Fibroblast of mammary gland (primary cell): Measurements from ENCODE around the gene ADGRD1.

Experiments used
- DNase-seq: peaks from one replicate; pipeline ENCODE4 v3.0.0-alpha.2; 2010; ENCODE audit warnings: low read depth
- H3K4me3 ChIP-seq: 2 replicates; pipeline ENCODE4 v1.5.1; 2011; ENCODE audit warnings: low read depth, mild to moderate bottlenecking, low read length, moderate library complexity; ENCODE audit not compliant: control insufficient read depth
- CTCF ChIP-seq: conservative IDR thresholded peaks from 2 replicates; pipeline ENCODE4 v1.5.1; 2011; ENCODE audit warnings: low read depth, low read length, inconsistent platforms; ENCODE audit not compliant: control insufficient read depth, insufficient read depth

The ADGRD1 gene

DNA sequence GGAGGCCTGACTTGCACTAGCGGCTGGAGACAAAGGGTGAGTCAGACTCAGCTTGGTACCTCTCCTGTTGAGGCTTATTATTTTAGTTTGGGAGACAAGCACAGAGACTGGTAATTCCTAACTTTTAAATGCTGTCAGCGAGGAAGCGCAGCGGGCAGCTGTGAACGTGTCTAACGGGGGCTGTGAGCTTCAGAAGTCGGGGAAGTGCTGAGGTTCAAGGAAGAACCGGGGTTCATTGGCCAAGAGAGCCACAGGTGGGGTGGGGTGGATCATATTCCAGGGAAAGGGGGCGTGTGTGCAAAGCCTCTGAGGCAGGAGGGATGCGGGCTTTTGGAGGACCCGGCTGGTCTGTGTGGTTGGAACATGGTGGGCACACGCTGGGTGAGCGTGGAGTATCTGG is 36.1 kb upstream of the ADGRD1 start:
- no peak overlapping the region for H3K4me3 ChIP-seq
- no peak for DNase-seq
- no peak for TF ChIP-seq CTCF

- no peak for DNase-seq
- no peak overlapping the region for H3K4me3 ChIP-seq
- no peak for TF ChIP-seq CTCF
Measured at GRCh38 chr12:130919086-130919485, 34.6 kb upstream of the ADGRD1 start.

- no peak for TF ChIP-seq CTCF
- peak; percentile 6 for DNase-seq
Measured at GRCh38 chr12:130920119-130920703, 33.5 kb upstream of the ADGRD1 start.

GRCh38 chr12:130920723-130921381 is 32.9 kb upstream of the ADGRD1 start:
- no peak overlapping the region for H3K4me3 ChIP-seq
- TF ChIP-seq CTCF = no peak
- DNase-seq = peak; percentile 83

More at GRCh38 chr12:130920119-130920703, 33.5 kb upstream of the ADGRD1 start:
- H3K4me3 ChIP-seq = no peak overlapping the region

DNA sequence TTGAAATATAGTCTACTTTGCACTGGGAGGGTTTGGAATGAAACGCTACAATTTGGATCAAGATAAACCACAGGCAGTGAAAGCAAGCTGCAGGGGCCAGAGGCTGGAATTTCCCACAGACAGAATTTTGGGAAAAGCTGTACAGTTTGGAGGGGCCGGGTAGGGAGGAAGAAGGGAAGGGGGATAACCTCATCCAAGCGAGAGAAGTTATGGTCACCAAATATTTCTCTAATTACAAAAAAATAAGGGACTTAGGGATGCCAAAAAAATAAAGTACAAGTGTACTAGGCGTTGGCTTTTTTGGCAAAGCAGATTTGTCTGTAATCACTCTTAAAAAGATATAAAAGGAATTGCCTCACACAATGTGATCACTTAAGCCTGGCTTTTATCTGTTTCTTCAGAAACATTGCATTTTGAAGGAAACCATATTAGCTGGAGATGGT is 31.2 kb upstream of the ADGRD1 start:
- no peak for DNase-seq
- TF ChIP-seq CTCF = no peak
- H3K4me3 ChIP-seq = no peak overlapping the region

DNA sequence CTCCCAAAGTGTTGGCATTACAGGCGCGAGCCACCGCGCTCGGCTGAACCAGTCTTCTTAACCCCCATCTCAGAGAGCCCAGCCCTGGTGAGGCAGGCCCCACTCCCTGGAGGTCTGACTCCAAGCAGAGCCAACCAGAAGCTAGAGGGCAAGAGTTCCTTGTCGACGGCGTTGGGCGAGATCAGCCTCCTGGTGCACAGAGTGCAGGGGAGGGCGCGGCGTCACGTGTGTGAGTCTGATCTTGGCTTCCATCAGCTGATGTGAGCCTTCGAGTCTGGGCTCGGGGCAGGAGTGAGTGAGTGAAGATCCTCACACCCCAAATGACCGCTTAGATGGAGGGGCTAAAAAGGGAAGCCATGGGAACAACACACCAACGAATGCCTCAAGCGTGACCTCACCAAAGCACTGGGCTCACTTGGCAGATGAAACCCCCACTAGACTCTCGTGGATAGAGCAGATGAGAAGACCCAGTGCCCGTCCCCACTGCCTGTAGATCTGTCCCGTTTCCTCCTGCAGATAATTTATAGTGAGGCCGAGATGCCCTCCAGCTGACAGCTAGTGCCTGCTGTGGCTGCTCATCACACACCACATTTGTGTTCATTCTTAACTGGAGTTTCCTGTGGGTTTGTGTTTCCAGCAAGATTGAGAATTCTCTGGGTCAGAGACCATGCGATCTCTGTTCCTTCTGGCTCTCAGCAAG is 28.6 kb upstream of the ADGRD1 start:
- TF ChIP-seq CTCF = no peak
- H3K4me3 ChIP-seq = no peak overlapping the region
- DNase-seq = no peak
